Upper lobe of left lung (tissue), 4 donors: ENCODE measurements around the gene PITPNM2.

ENCODE experiments used
- CTCF ChIP-seq, 6 experiments: fragments of 450-650 bp in 4 of 6; fragments of 200-600 bp in 2 of 6; sonication (generic) in 2 of 6; IDR thresholded peaks; one replicate each; pipeline ENCODE4 v1.5.1; 2016 to 2019; ENCODE audit warnings: antibody characterized with exemption in 6 of 6
- POLR2A ChIP-seq, 4 donors: fragments of 450-650 bp; IDR thresholded peaks; one replicate each; pipeline ENCODE4 v1.5.1; 2016 to 2017; ENCODE audit warnings: antibody characterized with exemption in 4 of 4, mild to moderate bottlenecking in 2 of 4

DNA sequence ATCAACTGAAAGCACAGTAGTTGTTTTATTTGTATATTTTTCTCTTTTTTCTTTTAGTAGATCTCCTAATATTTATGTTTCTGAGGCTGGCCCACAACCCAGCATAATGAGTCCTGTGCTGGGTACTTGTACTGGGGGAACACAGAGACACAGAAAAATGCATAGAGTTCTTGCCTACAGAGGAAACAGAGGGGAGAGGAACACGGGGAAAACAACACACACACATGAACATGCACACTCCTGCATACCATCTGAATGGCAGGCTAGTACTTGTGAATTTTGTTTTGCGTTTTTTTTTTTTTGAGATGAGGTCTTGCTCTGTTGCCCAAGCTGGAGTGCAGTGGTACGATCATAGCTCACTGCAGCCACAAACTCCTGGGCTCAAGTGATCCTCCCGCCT is 21.3 kb downstream of the PITPNM2 start:
- TF ChIP-seq CTCF (IDR thresholded peaks at IDR 0.05) = no peak
- no peak for TF ChIP-seq POLR2A (IDR thresholded peaks at IDR 0.05)
